H7 (cell line): ENCODE data around the gene FKBP7. TPM values are rescaled to one million over a fixed set of nuclear protein-coding genes. Genes with fewer than 3 reads are reported as not detected.
A peak's percentile ranks its signal among the peaks of the same experiment; 100 is the strongest.

Experiments
- DNase-seq: peaks from one replicate; pipeline ENCODE4 v3.0.0; 2012
- H3K27me3 ChIP-seq: 2 replicates; pipeline ENCODE4 v1.6.0; 2011; ENCODE audit warnings: mild to moderate bottlenecking, low read length; ENCODE audit not compliant: control insufficient read depth, insufficient read depth
- H3K36me3 ChIP-seq: replicated peaks from 2 replicates; pipeline ENCODE4 v1.5.1; 2011; ENCODE audit warnings: low read length; ENCODE audit not compliant: control insufficient read depth, insufficient read depth
- H3K4me3 ChIP-seq: 2 replicates; pipeline ENCODE4 v1.5.1; 2011; ENCODE audit warnings: low read depth, mild to moderate bottlenecking, control low read depth, low read length, moderate library complexity; ENCODE audit not compliant: insufficient read depth
- total RNA-seq: library from RNA; depleted of rRNA; stranded (reverse); fragments of >200 nt; shearing (Covaris generic); gene quantifications from 2 replicates; pipeline ENCODE4 v1.2.3, GENCODE V29; 2014

The FKBP7 gene
- total RNA-seq, 1 experiment from 2014 or later, result 5.2 TPM

DNA sequence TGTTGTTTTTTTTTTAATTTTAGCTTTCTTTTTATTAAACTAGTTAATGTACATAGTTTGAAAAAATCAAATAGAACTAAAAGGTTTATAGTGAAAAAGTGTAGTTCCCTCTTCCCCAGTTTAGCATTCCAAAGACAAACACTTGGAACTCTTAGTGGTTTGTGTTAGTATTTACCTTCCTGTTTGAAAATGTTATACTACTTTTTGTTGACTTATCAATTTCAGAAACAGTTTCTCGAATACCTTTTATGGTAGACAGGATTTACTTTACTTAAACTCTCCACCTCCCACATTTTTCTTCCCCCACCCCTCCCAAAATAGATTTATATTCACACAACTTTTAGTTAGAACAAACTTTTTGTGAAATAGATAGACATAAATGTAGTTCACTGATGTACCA, 28.5 kb upstream of the FKBP7 start:
- no peak for DNase-seq
- Histone ChIP-seq H3K36me3 (peaks cover 1% of the 10 kb centered on the region; the same call in 1 of the 2 replicates), H3K4me3 (no peak overlapping the region), H3K27me3 (no peaks in the 10 kb centered on the region)

DNA sequence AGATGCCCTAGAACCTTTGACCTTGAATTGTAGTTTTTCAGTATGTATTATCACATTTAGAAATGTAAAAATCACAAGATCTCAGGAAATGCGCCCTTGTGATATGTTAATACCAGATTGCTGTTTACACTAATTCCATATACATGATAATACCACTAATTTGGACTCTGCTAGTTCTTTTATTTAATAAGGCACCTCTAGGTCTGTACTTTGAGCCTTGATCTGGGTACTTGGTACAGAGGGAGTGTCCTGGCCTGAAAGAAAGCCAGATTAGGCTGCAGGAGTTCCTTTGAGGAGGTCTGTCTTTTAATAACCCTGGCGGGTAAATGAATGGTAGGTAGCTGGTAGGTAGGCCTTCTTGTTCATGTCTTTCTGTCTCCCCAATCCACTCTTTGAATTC, 28.1 kb upstream of the FKBP7 start:
- no peak overlapping the region for H3K4me3 ChIP-seq
- no peaks in the 10 kb centered on the region for H3K27me3 ChIP-seq
- H3K36me3 ChIP-seq, result peaks cover 1% of the 10 kb centered on the region; the same call in 1 of the 2 replicates
- no peak for DNase-seq

DNA sequence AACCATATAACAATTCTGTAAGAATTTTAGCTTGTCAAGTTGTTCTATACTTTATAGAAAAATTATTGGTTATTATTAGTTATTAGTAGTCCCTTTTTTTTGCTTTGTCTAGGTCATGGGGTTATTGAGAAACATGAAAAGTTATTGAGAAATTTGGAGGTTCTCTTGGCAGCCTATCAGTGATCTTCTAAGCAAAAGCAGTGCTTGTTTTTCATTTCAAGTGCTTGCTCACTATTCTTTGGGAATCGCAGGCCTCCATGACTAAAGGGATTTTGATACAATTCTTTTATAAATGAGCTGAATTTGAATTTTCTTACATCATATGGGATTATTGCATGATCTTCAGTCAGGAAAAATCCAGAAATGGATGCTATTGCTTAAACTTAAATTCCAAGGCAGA, 27.7 kb upstream of the FKBP7 start:
- H3K4me3 ChIP-seq, result no peak overlapping the region
- no peaks in the 10 kb centered on the region for H3K27me3 ChIP-seq
- no peak for DNase-seq
- H3K36me3 ChIP-seq, result peaks cover 1% of the 10 kb centered on the region; the same call in 1 of the 2 replicates

DNA sequence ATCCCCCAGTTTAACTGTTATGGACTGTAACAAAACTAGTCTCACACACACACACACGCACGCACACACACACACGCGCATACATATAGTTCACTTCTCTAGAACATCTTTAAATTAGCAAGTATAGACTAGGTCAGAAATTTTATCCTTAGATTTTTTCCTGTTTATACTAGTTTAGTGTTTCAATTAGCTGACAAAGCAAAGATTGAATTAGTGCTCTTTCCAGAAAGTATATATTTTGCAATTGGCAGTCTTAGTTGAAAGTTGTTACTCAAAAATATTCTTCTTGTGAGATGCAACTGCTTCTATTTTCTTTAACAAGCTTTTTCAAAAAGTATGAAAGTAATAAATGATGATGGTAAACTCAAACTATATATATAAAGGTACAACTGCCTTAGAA, 24.4 kb upstream of the FKBP7 start:
- no peak overlapping the region for H3K4me3 ChIP-seq
- H3K27me3 ChIP-seq, result no peaks in the 10 kb centered on the region
- peaks cover 1% of the 10 kb centered on the region; the same call in 1 of the 2 replicates for H3K36me3 ChIP-seq
- DNase-seq, result no peak

DNA sequence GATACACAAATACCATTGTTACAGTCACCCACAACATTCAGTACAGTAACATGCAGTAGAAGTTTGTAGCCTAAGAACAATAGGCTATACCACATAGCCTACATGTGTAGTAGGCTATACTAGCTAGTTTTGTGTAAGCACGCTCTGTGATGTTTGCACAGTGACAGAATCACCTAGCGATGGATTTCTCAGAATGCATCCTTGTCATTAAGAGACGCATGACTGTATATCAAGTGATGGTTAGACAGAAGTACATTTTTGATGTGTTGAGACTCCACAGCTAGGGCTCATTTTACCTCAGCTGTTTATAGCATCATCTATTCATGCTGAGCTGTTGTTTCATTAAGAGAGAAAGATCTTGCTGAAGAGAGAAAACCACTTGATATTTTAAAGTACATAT, 21.2 kb upstream of the FKBP7 start:
- H3K36me3 ChIP-seq, result peaks cover 3% of the 10 kb centered on the region

DNA sequence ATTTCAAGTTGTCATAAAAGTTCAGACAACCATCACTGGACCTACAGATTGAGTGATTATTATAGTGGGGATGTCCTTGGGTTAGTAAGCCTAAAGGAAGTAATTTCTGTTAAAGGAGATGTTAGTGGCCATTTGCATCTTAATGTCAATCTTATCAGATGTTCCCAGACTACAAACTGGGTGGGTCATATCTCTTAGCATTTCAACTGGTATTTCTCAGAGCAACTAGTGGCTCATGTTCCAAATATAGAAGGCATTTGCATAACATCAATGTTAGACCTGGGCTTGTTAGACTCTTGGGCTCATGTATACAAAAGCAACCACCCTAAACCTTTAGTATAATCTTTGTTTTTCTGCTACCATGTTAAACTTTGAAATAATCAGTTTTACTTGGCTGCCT, 19.7 kb upstream of the FKBP7 start:
- H3K36me3 ChIP-seq, result peaks cover 9% of the 10 kb centered on the region
- DNase-seq, result no peak

More for the DNA sequence above, 21.2 kb upstream of the FKBP7 start:
- H3K27me3 ChIP-seq, result no peaks in the 10 kb centered on the region
- no peak for DNase-seq
- no peak overlapping the region for H3K4me3 ChIP-seq

DNA sequence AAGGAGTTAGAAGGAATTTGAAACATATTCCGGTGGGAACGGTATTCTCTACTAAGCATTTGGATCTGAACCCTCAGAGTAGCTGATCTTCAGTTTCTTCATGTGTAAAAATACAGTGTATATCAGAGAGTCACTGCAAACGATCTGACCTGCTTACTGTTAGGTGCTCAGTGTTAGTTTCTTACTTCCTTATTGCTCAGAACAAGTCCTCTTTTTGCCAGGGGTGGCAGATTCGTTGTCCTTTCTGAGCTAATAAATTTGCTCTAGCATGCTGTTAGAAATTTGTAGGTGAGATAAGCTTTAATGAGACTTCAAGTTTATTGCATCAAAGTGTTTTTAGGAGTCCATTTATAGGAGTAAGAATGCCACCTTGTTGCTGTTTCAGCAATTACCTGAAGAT, 17.6 kb upstream of the FKBP7 start:
- H3K36me3 ChIP-seq, result peaks cover 7% of the 10 kb centered on the region
- DNase-seq, result no peak
- H3K4me3 ChIP-seq, result no peak overlapping the region
- no peaks in the 10 kb centered on the region for H3K27me3 ChIP-seq

More for the DNA sequence above, 19.7 kb upstream of the FKBP7 start:
- Histone ChIP-seq H3K4me3 (no peak overlapping the region), H3K27me3 (no peaks in the 10 kb centered on the region)

DNA sequence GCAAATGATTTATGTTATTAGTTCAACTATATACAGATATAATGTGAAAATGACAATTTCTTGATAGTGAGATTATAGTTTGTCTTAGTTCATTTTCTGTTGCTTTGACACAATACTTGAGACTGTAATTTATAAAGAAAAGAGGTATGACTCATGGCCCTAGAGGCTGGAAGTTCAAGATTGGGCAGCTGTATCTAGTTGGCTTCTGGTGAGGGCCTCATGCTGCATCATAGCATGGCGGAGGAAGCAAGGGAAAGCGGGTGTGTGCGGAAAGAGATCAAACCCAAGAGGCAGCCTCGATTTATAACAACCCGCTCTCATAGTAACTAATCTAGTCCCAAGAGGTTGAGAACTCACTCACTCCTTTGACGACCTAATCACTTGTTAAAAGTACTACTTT, 13.2 kb upstream of the FKBP7 start:
- no peaks in the 10 kb centered on the region for H3K27me3 ChIP-seq
- H3K4me3 ChIP-seq, result no peak overlapping the region
- peaks cover 7% of the 10 kb centered on the region for H3K36me3 ChIP-seq
- no peak for DNase-seq

DNA sequence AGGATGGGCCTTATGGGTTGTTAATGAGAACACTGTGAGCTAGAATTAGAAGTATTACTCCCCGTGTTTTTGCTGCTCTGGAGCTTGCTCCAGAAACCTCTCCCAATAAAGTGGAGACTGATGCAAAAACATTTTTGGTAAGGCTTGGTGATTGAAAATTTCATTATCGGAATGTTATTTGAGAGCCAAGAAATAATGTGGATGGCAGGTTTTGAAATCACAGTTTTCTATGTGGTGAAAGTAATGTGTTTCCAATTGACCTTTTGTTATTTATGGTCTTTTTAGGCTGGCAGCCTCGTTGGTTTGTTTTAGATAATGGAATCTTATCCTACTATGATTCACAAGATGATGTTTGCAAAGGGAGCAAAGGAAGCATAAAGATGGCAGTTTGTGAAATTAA, 7.0 kb upstream of the FKBP7 start:
- DNase-seq, result no peak
- H3K27me3 ChIP-seq, result no peaks in the 10 kb centered on the region
- H3K36me3 ChIP-seq, result no peaks in the 10 kb centered on the region
- H3K4me3 ChIP-seq, result no peak overlapping the region

DNA sequence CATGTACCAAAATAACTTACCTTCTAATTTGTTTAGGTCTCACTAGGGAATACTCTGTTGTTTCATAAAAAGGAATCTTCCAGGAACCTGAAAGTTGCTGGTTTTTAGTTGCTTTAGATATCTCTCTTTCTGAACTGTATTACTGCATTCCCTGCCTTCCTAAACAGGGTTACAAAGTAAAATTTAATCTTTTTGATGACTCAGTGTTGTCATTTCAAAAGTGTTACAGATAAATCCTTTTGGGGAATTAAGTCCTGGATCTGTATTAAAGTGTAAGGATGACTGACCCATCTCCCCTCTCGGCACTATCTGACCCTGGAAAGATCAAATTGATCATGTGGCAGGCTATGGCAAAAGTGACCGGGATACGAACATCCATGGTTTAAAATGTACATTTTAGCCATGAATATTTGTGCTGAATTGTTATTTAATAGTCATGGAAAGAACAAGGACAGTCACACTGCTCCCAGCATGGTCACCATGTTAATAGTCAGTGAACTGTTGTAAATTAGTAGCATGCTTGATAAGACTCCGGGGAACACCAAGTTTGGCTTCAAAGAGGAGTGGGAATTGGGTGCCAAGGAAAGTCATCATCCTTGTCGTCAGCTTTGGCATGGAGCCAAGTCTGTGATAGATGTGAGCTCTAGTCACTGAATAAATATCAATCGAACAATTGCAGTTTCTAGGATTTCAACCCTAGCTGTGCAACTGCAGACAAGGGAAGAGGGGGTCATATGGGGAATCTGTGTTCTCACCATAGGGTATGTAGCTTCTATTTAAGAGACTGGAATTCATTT, 6.0 kb upstream of the FKBP7 start:
- no peak overlapping the region for H3K4me3 ChIP-seq
- H3K27me3 ChIP-seq, result no peaks in the 10 kb centered on the region
- no peaks in the 10 kb centered on the region for H3K36me3 ChIP-seq
- DNase-seq, result no peak

DNA sequence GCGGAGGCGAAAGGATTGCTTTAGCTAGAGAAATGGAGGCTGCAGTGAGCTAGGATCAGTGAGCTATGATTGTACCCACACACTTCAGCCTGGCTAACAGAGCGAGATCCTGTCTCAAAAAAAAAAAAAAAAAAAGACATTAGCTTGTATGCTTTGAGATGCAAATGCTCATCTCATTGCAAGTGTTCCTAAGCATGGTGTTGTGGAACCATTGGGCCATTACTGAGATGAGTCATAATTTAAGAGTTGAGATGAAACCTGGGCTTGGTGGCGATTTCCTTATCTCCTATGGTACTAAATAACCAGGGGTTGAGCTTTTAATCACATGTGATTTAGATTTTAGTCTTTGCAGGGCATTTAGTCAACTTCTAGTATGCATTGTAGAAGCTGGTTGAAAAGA, 4.0 kb upstream of the FKBP7 start:
- no peaks in the 10 kb centered on the region for H3K27me3 ChIP-seq
- no peak for DNase-seq
- no peak overlapping the region for H3K4me3 ChIP-seq
- no peaks in the 10 kb centered on the region for H3K36me3 ChIP-seq

DNA sequence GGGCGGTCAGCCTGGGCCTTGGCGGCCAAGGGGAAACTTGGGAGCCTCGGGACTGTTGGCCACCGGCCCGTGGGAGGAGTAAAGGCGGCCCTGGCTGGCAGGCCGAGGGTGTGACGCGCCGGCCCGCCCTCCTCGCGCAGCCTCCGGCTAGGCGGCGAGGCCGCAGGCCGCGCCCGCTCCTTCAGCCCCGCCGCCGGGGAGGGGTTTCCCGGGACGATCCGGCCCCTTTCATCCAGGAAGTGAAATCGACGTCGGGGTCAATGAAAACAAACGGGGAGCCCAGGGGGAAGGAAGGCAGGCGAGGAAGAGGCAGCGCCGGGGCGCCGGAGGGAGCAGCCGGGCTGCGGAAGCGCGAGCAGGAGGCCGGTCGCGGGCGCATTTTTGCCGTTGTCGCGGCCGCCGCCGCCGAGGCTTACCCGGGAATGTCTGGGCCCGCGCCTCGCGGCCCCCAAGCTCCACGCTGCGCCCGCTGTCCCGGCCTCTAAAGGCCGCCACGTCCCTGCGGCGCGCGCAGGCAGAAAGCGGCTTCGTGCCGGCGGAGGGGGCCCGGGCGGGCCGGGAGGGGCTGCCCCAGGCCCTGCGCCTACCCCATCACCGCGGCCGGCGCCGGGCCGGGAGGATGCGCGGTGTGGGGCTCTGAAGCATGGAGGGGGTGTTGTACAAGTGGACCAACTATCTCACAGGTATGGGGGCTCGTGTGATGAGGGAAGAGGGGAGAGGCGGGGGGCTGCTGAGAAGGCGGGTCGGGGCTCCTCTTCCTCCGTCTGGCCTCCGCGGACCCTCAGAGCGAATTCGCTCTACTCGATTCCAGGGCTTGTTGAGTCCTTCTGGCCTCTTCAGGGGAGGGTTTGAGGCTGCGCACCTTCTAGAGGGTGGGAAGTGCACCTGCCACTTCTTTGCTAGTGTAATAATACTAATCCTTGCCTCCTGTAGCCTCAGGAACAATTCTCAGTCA, 2.1 kb upstream of the FKBP7 start, which contains the start of gene PLEKHA3:
PLEKHA3 (plus strand) TSS at position 231 of the 955 bp plus-strand sequence; CDS start at position 644, 413 bp downstream.
- DNase-seq, result peak; percentile 93
- no peaks in the 10 kb centered on the region for H3K27me3 ChIP-seq
- H3K36me3 ChIP-seq, result no peaks in the 10 kb centered on the region
- peak within 1 kb of the TSS; percentile 67 for H3K4me3 ChIP-seq

DNA sequence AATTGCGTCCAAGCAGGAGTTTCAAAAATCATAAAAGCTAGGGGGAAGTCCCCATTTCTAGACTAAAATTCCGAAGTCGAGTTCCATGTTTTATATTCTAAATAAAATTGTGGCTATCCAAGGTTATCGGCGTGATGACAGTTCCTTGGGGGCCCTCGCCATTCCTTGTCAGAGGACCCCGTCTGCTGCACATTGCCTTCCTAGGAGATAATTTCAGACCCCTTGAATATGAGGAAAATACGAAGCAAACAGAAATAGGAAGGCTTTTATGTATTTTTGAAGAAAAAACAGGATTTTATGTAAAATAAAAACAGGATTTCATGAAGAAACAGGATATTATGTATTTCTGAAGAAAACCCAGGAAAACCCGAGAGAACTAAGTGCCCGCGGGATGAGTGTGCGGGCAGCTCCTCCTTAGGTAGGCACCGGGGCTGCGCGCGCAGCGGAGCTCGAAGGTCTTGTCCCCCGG, 1.4 kb upstream of the FKBP7 start:
- peak overlapping the region; percentile 67 for H3K4me3 ChIP-seq
- DNase-seq, result no peak
- no peaks in the 10 kb centered on the region for H3K27me3 ChIP-seq
- H3K36me3 ChIP-seq, result no peaks in the 10 kb centered on the region

DNA sequence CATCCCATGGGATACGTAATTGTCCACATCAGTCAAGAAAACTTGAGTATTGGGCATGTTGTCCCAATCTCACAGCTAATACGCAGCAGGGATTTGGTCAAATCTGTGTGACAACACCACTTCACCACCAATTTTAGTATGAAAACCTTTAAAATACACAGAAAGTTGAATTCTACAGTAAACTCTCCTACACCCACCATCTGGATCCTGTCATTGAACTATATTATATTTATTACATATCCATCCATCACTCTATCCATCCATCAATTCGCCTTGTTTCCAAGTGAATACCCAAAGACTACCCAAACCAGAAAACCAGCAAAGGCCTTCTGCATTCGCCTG, 846 bp upstream of the FKBP7 start:
- no peaks in the 10 kb centered on the region for H3K27me3 ChIP-seq
- no peak overlapping the region for H3K4me3 ChIP-seq
- no peaks in the 10 kb centered on the region for H3K36me3 ChIP-seq
- DNase-seq, result no peak

DNA sequence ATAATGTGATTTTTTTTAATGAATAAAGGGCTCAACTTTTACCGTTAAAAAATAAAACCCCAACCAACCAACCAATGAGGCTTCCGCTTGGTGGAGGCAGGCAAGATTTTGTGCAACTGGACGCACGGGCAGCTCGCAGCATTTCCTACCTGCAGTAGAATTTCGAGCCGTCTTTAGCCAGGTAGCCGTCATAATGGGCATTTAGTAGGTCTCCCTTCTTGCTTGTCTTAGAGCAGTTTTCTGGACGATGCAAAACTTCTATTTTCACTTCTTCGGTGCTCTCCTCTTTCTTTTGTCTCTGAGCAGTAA, 316 bp downstream of the FKBP7 start:
- H3K4me3 ChIP-seq, result peak overlapping the region; percentile 77
- DNase-seq, result peak; percentile 30
- H3K27me3 ChIP-seq, result no peaks in the 10 kb centered on the region
- H3K36me3 ChIP-seq, result no peaks in the 10 kb centered on the region
